ENCODE measurements around the gene AUH. TPM values are rescaled to one million over a fixed set of nuclear protein-coding genes. Genes with fewer than 3 reads are reported as not detected.

Gene AUH
- total RNA-seq, 1 experiment from 2014 or later: 16.0 TPM

GRCh38 chr9:91193658-91194391 lies 167.9 kb downstream of the AUH start:
- peak; percentile 62 for DNase-seq (ENCODE audit: extremely low read depth, low read depth)

GRCh38 chr9:91193087-91193657 lies 168.5 kb downstream of the AUH start:
- DNase-seq (ENCODE audit: extremely low read depth, low read depth): peak; percentile 97

- DNase-seq (ENCODE audit: extremely low read depth, low read depth): no peak
These were observed 169.2 kb downstream of the AUH start for GRCh38 chr9:91192381-91193086.

- DNase-seq (ENCODE audit: extremely low read depth, low read depth): no peak
These were observed 170.0 kb downstream of the AUH start for GRCh38 chr9:91191411-91192380.

- DNase-seq (ENCODE audit: extremely low read depth, low read depth): no peak
These were observed 171.7 kb downstream of the AUH start for GRCh38 chr9:91190062-91190461.

GRCh38 chr9:91188719-91189590 lies 172.8 kb downstream of the AUH start:
- no peak for DNase-seq (ENCODE audit: extremely low read depth, low read depth)

- DNase-seq (ENCODE audit: extremely low read depth, low read depth): no peak
These were observed 173.8 kb downstream of the AUH start for GRCh38 chr9:91187965-91188344.

- no peak for DNase-seq (ENCODE audit: extremely low read depth, low read depth)
These were observed 174.3 kb downstream of the AUH start for GRCh38 chr9:91187311-91187964.

GRCh38 chr9:91186632-91187108 lies 175.0 kb downstream of the AUH start:
- DNase-seq (ENCODE audit: extremely low read depth, low read depth): no peak

- no peak for DNase-seq (ENCODE audit: extremely low read depth, low read depth)
These were observed 176.4 kb downstream of the AUH start for GRCh38 chr9:91185193-91185886.

GRCh38 chr9:91182429-91183225 lies 179.1 kb downstream of the AUH start:
- DNase-seq (ENCODE audit: extremely low read depth, low read depth): peak; percentile 30

- DNase-seq (ENCODE audit: extremely low read depth, low read depth): no peak
These were observed 180.2 kb downstream of the AUH start for GRCh38 chr9:91181541-91181940.

- DNase-seq (ENCODE audit: extremely low read depth, low read depth): no peak
These were observed 180.8 kb downstream of the AUH start for GRCh38 chr9:91180930-91181268.

- no peak for DNase-seq (ENCODE audit: extremely low read depth, low read depth)
These were observed 181.3 kb downstream of the AUH start for GRCh38 chr9:91180240-91180929.

GRCh38 chr9:91179237-91180138 lies 182.2 kb downstream of the AUH start:
- DNase-seq (ENCODE audit: extremely low read depth, low read depth): no peak

Measured in NCI-H460 (cell line).